ENCODE results near the gene RIC3.

Gene RIC3, protein sequence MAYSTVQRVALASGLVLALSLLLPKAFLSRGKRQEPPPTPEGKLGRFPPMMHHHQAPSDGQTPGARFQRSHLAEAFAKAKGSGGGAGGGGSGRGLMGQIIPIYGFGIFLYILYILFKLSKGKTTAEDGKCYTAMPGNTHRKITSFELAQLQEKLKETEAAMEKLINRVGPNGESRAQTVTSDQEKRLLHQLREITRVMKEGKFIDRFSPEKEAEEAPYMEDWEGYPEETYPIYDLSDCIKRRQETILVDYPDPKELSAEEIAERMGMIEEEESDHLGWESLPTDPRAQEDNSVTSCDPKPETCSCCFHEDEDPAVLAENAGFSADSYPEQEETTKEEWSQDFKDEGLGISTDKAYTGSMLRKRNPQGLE

DNA sequence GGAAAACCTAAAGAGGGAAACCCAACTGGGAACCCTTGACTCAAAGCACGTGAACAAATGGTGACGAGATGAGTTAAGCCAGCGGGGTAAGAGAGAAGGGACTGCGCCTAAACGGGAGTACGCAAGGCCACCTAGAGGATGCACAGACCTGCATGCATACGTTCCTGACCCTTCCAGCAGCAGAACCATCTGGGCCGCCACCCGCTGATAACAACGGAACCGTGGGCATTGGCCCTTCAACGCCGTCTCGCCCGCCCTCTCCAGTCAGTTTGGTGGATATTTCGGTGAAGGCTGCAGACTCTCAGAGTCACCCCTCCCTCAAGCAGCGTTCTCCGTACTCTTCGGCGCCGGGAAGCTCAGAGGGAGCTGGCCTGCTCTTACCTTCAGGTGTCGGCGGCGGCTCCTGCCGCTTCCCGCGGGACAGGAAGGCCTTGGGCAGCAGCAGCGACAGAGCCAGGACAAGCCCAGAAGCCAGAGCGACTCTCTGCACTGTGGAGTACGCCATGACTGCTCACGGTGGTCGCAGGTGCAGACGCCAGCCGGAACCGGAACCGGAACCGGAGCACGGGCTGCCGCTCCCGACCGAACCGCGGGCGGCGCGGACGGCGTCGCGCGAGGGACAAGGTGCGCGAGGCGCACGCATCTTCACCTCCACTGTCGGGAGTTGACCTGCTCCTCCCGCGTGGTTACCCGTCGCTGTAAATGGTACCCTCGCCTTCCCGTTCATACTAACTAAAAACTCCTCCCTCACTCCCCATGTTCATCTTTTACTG lies at the start of gene RIC3:
TSS of gene RIC3 (minus strand) at position 541 of the 773 bp plus-strand sequence. CDS start at position 505, 36 bp downstream.
- DNase-seq (ENCODE audit: low read depth in 2 of 2, low spot score in 1 of 2) = no peak

DNA sequence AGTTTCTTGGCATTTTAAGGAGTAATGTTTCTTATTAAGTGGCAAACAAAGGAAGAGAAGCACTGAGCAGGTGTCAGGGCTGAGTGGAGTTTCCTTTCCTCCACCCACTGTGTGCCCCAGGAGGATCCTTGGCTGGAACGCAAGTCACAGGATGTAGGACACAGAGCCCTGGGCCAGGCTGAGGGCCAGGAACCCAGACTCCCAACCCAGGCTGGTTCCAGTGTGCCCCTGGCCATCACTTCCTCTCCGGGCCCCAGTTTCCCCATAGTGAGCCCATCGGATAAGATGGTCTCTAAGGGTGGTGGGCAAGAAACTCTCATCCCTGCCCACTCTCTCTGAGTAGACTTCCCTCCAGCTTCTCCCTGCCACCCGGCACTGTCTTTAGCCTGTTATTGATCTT lies 49.6 kb upstream of the RIC3 start:
- no peak for DNase-seq (ENCODE audit: low read depth in 2 of 2, low spot score in 1 of 2)

DNA sequence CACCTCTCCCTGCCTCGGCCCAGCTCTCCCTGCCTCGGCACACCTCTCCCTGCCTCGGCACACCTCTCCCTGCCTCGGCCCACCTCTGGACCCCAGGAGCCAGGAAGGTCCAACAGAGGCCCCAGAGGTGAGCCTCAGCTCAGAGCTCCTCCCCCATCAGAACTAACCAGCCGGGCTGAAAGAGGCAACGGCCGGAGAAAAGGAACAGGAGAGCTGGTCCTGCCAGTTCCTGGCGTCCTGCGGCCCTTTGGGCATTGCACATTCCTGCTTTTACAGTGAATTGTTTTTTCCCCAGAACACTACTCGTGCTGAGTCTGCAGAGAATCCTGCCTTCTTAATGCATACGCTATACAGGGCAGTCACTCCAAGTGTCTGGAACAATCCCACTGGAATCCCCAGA lies 49.1 kb upstream of the RIC3 start:
- DNase-seq (ENCODE audit: low read depth in 2 of 2, low spot score in 1 of 2) = no peak

DNA sequence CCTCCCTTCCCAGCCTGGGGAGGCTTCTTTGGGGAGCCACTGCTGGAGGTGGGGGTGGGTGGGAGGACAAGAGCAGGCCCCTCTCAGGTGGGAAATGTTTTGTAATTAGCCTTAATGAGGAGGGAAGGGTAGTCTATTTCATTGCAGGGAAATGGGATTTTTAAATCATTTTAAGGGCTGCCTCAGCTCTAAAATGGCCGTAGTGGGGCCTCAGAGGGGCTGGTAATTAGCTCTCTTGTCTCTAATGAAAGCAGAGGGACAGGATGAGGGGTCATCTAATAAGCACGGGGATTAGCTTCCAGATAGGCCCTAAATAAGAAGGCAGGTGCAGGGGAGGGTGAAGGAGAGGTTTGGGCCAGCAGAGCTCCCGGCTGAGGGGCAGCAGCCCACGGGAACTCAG lies 48.3 kb upstream of the RIC3 start:
- DNase-seq (ENCODE audit: low read depth in 2 of 2, low spot score in 1 of 2) = no peak

DNA sequence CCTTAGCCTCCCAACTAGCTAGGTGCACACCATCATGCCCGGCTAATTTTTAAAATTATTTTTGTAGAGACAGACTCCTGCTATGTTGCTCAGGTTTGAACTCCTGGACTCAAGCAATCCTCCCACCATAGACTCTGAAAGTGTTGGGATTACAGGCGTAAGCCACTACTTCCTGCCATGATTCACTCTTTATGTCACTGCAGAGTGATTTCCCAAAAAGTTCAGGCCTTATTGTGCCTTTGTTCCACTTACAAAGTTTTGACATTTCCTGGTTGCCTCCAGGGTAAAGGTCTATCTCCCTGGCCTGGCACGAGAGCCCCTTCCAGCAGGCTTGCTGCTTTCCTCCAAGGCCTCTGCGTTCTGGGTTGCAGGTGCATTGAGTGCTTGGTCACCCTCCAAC lies 44.6 kb upstream of the RIC3 start:
- no peak for DNase-seq (ENCODE audit: low read depth in 2 of 2, low spot score in 1 of 2)

DNA sequence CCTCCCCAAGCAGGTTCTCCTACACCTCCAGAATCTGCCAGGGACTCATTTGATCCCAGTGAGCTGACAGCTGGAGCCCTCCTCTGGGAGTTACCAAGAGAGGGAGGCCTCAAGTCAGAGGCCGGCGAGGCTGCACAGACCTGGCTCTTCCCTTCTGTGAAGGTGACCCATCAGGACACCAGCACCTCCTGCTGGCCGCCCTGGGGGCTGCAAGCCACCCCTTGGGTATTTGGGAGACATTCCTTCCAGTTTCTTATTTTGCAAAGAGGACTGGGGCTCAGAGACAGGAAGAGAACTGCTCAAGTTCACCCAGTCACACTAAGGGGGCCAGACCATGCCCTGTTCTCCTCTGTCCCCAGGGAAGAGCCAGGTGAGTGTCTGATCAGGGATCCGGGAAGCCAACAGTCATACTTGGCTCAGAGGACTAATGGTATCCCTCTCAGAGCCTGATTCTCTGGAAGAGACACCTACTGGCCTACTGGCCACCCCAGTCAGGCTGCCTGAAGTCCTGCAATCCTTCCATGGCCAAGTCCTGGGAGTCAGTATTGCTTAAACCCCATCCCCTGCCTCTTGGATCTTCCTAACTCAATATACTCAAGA lies 40.5 kb upstream of the RIC3 start:
- DNase-seq (ENCODE audit: low read depth in 2 of 2, low spot score in 1 of 2) = no peak

DNA sequence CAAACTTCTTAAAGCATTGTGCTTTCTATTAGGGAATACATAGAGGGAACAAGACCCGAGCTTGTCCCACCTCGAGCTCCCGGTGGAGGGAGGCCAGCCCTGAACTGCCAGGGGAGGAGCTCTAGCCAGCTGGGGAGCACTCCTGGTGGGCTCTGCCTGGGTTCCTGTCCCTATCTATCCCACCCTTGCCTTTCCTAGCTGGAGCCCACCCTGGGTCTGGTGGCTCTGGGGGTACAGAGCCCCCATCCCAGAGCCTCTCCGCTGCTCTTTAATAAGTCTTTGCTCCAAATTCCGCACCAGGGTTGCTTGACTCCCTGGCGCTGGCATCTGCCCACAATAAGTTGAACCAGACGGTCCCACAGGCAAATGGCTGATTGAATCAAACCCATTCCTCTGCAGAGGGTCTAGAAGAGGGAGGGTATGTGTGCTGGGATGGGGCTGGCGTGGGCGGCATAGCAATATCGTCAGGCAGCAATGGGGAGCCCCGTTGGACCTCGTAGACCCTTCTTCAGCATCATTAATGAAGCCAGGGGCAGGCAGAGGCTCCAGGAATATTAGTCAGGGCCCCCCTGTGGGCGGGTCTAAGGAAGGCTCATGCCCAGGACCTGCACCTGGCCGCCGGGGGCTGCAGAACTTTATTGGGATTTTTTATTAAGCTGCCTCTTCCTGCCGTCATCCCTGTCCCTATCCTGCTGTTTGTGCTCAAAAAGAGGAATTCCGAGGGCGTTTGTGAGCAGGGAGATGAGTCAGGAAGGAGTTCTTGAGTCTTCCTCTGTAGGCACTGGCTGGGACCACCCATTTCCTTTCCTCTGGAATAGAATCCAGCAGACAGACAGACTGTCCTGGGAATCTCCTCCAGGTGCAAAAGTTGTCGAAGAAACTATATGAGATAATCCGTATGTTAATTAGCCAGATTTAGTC lies 38.5 kb upstream of the RIC3 start:
- no peak for DNase-seq (ENCODE audit: low read depth in 2 of 2, low spot score in 1 of 2)

DNA sequence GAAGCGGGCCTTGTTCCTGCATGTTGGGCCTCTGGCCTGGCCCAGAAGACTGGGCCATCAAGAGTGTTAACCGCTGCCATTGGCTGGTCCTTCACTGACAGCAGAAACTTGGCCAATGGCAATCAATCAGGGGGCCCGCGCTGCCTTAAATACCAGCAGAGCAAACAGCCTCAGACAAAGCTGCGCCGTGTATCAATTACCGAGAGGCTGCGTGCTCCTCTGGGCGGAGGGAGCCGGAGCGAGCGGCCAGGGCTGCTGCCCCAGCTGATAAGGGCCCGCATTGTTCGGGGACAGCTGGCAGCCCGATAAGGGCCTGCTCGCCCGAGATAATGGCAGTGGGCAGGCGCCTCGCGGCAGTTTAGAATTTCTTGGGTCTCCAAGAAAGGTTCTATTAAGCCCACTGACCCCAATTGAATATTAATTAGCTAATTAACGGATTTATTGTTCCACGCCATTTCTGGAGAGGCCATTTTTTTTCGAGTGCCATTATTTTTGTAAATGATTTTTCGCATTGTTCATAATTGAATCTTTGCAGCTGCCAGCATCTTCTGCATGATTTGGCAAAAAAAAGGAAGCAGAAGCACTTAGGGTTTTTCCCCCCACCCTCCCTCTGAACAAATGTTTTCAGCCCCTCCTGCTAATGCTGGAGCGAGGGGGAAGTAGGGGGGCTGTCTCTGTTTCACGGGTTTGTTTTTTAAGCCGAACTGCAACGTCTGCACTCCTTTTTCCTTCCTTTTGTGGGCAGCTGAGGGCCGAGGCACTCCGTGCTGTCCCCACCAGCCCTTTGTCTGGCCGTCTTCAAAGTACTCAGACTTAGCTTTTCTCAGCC lies 37.6 kb upstream of the RIC3 start:
- DNase-seq (ENCODE audit: low read depth in 2 of 2, low spot score in 1 of 2) = no peak

DNA sequence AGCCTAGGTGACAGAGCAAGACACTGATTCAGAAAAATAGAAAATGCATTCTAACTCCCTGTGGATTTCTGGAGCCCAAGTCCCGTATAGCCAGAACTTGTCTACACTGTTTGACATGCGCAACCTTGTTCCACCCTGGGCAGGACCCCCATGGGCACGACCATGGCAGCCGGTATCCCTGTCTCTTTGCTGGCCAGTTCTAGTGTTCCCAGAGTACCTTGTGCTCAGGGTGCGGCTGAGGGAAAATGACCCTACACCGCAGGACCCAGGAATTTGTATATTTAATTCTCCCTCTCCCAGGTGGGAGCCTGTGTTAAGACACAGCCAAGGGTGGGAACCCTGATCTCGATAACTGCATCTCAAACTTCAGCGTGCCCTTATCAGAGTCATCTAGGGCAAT lies 36.7 kb upstream of the RIC3 start:
- DNase-seq (ENCODE audit: low read depth in 2 of 2, low spot score in 1 of 2) = no peak

DNA sequence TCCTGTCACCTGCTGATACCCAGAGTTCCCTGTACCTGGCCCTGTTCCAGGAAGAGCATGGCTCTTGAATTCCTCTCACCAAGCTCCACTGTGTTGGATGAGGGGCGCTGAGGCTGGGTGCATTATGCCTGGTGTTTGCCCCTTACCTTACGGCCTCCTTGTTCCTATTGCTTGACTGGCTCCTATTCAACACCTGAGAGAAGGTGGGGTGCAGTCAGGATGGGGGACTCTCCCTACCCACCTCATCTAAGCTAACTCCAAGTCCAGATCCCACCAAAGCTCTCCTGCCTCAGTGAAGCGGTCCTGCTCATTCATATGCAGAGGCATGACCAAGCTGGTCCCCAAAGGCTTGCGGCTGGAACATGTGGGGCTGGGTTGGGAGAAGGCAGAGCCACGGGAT lies 35.8 kb upstream of the RIC3 start:
- no peak for DNase-seq (ENCODE audit: low read depth in 2 of 2, low spot score in 1 of 2)

DNA sequence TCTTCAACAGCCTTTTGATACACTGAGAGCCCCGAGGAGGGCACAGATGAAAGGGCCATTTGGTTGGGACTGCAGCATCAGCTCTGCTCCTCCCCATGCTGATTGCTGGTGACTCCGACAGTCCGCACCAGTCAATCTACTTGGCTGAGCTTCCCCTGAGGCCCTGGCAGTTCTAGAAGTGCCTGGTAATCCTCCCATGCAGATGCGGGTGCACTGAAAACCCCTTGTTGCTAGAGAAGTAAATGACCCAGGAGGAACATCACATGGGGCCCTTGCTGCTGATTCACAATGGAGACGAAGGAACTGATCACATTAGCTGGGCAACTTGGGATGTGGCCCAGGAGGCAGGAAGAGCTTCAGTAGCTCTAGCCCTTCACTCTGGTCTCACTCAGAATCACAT lies 35.2 kb upstream of the RIC3 start:
- DNase-seq (ENCODE audit: low read depth in 2 of 2, low spot score in 1 of 2) = no peak

DNA sequence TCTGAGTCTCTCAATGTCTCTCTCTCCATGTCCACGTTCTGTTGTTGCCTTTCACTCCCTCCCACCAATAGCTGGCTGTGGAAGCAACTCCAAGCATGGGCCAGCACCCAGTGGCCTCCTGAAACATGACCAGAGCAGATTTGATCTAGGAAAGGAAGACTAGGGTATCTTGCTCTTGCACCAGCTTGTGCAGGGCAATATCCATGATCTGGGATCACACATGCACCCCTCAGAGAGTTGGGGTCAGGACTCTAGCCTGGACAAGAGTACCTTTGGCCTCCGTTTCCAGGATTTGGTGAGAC lies 34.5 kb upstream of the RIC3 start:
- DNase-seq (ENCODE audit: low read depth in 2 of 2, low spot score in 1 of 2) = no peak

DNA sequence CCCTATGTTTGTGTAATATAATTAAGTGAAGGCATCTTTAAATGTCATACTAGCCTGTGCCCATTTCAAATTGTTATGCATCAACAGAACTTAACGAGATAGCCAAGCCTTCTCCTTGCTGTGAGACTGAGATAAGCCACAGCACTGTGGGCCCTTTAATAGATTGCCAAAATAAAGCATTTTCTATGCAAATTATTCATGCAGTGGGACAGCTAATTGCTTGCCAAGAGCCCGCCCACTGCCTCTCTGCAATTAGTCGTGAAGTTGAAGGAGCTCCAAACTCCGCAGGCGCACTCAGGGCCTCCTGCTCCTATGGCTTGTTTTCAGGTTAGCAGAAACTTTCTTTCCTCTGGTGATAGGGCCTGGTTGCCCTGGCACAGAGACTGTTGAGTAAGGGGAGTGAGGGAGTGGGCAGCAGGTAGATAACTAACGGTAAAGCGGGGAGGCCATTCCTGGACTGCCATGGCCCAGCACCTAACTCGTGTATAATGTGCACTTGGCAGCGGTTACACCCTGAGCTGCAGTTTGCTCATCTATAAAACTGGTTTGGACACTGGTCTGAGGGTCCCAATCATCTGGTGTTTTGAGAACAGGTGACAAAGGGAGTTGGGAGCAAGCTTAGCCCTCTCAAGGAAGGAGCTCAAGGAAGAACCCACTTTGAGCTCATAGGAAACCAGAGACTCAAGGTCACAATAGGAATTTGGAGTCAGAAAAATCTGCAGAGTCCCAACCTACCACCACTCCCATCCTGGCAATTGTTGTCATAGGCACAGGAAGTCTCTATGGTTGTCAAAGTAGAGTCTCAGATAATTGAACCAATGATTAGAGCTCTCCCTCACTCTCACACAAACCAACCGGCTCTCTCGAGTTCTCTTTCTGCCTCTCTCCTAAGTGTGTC lies 33.9 kb upstream of the RIC3 start:
- DNase-seq (ENCODE audit: low read depth in 2 of 2, low spot score in 1 of 2) = no peak

DNA sequence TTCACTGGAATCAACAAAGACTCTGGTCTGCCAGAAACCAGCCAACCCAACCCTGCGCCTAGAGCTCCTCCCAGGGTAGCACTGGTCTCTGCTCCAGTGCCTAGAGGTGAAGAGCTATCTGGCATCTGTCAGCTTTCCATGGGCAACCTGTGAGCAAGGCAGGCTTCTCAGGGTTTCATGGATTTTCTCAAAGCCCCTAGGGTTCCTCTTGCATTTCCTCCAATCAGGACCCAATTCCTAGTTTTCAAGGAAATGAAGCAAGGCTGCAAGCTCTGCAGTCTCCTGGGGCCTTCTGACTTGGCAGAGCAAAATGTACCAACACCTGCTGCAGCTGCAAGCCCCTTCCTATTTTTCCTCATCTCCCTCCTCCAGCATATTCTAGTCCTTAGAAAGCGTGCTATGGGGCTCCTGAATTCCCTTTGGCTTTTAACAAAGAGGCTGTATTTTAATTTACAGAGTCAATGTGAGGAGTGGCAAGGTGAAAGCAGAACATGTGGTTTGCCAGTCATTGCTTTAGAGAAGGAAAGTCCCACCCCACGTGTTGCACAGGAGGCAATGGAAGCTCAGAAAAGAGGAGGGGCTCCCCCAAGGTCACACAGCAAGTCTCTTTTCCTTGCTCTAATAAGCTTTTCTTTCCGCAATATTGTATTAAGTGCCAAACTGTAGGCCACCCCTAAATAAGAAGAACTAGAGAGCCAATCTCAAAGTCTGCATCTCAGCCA lies 33.0 kb upstream of the RIC3 start:
- DNase-seq (ENCODE audit: low read depth in 2 of 2, low spot score in 1 of 2) = no peak

DNA sequence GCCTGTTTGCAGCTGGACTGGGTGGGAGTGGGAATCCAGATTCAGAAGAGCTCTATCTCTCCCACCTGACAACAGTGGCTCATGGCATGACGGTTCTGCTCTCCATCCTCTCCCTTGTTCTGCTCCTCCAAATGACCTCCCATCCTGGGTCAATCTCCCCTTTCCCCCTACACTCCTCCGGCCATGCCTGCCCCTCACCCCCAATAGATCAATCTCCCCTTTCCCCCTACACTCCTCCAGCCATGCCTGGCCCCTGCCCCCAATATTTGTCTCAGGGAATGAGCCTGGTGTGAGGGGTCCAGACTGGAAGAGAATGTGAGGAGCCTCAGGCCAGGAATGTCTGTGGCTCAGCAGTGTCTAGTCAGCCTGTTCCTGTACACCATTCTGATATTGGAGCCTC lies 30.9 kb upstream of the RIC3 start:
- no peak for DNase-seq (ENCODE audit: low read depth in 2 of 2, low spot score in 1 of 2)

DNA sequence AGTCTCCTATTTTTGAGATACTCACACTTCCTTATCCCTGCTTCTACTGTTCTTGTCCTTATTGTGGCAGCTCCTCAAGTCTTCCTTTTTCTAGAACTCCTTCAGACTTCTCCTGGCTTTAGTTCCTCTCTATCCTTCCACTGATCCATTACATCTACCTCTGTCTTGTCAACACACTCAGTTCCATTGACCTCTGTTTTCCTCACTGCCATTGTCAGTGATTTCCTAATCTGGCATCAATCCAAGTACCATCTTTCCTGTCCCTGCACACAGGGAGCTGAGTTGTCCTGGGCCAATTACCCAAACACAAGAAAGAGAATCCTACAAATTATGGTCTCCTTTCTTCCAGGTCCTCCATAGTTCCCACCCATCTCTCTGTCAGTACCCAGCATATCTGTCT lies 27.9 kb upstream of the RIC3 start:
- no peak for DNase-seq (ENCODE audit: low read depth in 2 of 2, low spot score in 1 of 2)

DNA sequence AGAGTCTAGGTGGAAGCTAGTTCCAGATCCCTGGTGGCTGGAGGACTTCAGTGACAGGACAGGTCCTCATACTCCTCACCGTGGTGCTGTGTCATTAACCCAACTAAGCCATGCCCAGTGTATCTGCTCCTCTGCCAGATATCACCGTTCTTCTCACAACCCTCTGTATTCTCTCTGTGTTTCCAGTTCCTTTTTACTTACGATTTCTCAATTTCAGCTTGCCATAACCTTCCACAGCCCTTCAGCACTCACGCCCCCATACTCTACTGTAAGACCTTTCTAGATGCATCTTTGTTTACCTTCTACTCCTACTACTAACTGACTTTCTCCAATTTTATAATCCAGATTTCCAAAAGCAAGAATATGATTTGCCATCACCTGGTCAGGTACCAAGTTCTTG lies 26.1 kb upstream of the RIC3 start:
- no peak for DNase-seq (ENCODE audit: low read depth in 2 of 2, low spot score in 1 of 2)

DNA sequence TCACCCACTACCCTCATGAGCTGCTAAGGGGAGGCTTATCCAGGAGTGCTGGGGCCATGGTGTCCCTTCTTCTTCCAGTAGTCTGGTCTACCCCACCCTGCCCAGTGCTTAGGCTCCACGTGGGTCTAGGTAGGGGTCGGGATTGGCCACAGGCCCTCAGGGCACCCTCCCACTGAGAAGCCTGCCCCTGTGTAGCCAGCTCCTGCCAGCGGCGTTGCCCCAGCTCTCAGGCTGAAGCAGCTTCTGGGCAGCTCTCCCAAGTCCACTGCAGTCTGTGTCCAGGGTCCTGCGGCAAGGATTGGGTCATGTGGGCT lies 24.0 kb upstream of the RIC3 start:
- no peak for DNase-seq (ENCODE audit: low read depth in 2 of 2, low spot score in 1 of 2)
